Astrocyte of the hippocampus (primary cell): ENCODE data around the gene FXYD1.
"Not testable (repeated sequence)": the region's sequence is repeated elsewhere in the genome, so short reads cannot be mapped to it uniquely, and the experiment has no call there.

Experiments
- DNase-seq: peaks from one replicate; pipeline ENCODE4 v3.0.0; 2011; ENCODE audit warnings: low read depth, low spot score

The FXYD1 gene

GRCh38 chr19:35138305-35138892 lies at the start of gene FXYD1:
Gene FXYD1, plus strand, starts transcription at chr19:35138824. Its CDS starts 1,256 bp downstream, at chr19:35140080.
- no peak for DNase-seq

GRCh38 chr19:35089554-35089953 lies 49.1 kb upstream of the FXYD1 start:
- DNase-seq: no peak

GRCh38 chr19:35090160-35090505 lies 48.5 kb upstream of the FXYD1 start:
- DNase-seq: no peak

- peak; percentile 73 for DNase-seq
Measured at GRCh38 chr19:35090506-35091214, 48.0 kb upstream of the FXYD1 start.

- no peak for DNase-seq
Measured at GRCh38 chr19:35093430-35093829, 45.2 kb upstream of the FXYD1 start.

- DNase-seq: no peak
Measured at GRCh38 chr19:35093941-35094647, 44.5 kb upstream of the FXYD1 start.

GRCh38 chr19:35094656-35095055 lies 44.0 kb upstream of the FXYD1 start:
- DNase-seq: no peak

GRCh38 chr19:35095667-35096368 lies 42.8 kb upstream of the FXYD1 start:
- no peak for DNase-seq

- no peak for DNase-seq
Measured at GRCh38 chr19:35098413-35099049, 40.1 kb upstream of the FXYD1 start.

- no peak for DNase-seq
Measured at GRCh38 chr19:35099155-35099896, 39.3 kb upstream of the FXYD1 start.

- DNase-seq: no peak
Measured at GRCh38 chr19:35099897-35100275, 38.7 kb upstream of the FXYD1 start.

GRCh38 chr19:35100588-35101533 lies 37.8 kb upstream of the FXYD1 start:
- no peak for DNase-seq

- DNase-seq: not testable (repeated sequence)
Measured at GRCh38 chr19:35101949-35102348, 36.7 kb upstream of the FXYD1 start.

- not testable (repeated sequence) for DNase-seq
Measured at GRCh38 chr19:35103614-35104013, 35.0 kb upstream of the FXYD1 start.

- no peak for DNase-seq
Measured at GRCh38 chr19:35104361-35104760, 34.3 kb upstream of the FXYD1 start.

GRCh38 chr19:35105047-35105410 lies 33.6 kb upstream of the FXYD1 start:
- no peak for DNase-seq

- DNase-seq: no peak
Measured at GRCh38 chr19:35105411-35106290, 33.0 kb upstream of the FXYD1 start.

- DNase-seq: no peak
Measured at GRCh38 chr19:35106291-35106583, 32.4 kb upstream of the FXYD1 start.

- no peak for DNase-seq
Measured at GRCh38 chr19:35106898-35107541, 31.6 kb upstream of the FXYD1 start.
